Activated CD4-positive, alpha-beta T cell treated with anti-CD3 and anti-CD28 coated beads, Interleukin-2, amount 10 ng/mL, durations not matched to agents 7 days and 5 days (primary cell): Measurements from ENCODE around the gene CADPS2. TPM values are rescaled to one million over a fixed set of nuclear protein-coding genes. Genes with fewer than 3 reads are reported as not detected.

ENCODE experiments used
- CTCF ChIA-PET: fragments of 350-600 bp; sonication (Branson Sonifier 250); formaldehyde crosslinking; loops from one replicate; lab custom pipeline; 2021; ENCODE audit warnings: antibody characterized with exemption; lab: Charles Lee
- POLR2A ChIA-PET: fragments of 350-600 bp; sonication (Branson Sonifier 250); formaldehyde crosslinking; loops from one replicate; lab custom pipeline; 2021; ENCODE audit warnings: antibody characterized with exemption; lab: Charles Lee
- DNase-seq: peaks from one replicate; pipeline ENCODE4 v3.0.0-alpha.2; 2020
- H3K27ac Mint-ChIP-seq: one replicate; pipeline ENCODE4 v1.8.0; 2021; ENCODE audit warnings: mild to moderate bottlenecking, moderate library complexity, mixed read lengths
- H3K27me3 Mint-ChIP-seq: one replicate; pipeline ENCODE4 v1.8.0; 2021; ENCODE audit warnings: mixed read lengths
- H3K36me3 Mint-ChIP-seq: one replicate; pipeline ENCODE4 v1.8.0; 2021; ENCODE audit warnings: low read depth, mixed read lengths
- H3K4me1 Mint-ChIP-seq: one replicate; pipeline ENCODE4 v1.8.0; 2021; ENCODE audit warnings: mixed read lengths
- H3K4me3 Mint-ChIP-seq: one replicate; pipeline ENCODE4 v1.8.0; 2021; ENCODE audit warnings: mild to moderate bottlenecking, moderate library complexity, mixed read lengths
- H3K9me3 Mint-ChIP-seq: one replicate; pipeline ENCODE4 v1.8.0; 2021; ENCODE audit warnings: mixed read lengths
- total RNA-seq, 2 experiments: library from RNA; stranded (reverse); gene quantifications; one replicate each; pipeline ENCODE4 v1.2.3, GENCODE V29; 2021

The CADPS2 gene
- total RNA-seq, 2 experiments from 2014 or later, result not detected

DNA sequence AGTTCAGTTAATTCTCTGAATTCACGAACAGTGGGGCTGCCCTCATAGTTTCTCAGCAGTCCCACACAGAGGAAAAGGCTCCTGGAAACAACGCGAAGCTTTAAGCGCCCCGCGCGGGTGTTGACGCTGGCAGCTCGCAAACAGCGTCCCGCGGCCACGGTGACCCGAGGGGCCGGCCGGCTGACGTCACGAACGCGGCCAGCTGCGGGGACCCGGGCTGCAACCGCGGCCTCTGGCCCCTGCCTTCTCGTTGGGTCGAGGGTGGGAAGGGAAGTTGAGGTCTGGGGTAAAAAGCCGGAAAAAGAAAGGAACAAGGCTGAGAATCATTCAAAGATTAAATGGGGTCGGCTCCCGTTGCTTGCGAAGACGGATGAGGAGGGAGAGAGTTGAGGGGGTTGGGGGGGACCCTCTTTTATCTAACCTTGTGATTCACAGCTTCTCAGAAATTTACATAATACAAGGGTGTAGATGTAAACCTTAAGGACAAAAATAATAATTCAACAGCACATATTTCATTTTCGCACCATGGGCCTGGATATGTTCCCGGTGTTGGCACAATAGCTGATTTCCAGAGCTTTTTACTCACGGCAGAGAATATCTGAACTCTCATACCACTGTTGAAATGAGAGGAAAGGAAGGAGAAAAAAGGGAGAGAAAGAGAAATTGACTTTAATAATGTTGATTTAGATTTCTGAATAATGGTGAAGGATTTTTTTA, 574.4 kb downstream of the CADPS2 start:
- peaks cover 76% of the 10 kb centered on the region for H3K27me3 Mint-ChIP-seq
- no peaks in the 10 kb centered on the region for H3K36me3 Mint-ChIP-seq
- POLR2A ChIA-PET, result no interaction called here
- H3K4me1 Mint-ChIP-seq, result no peaks in the 10 kb centered on the region
- no peak for DNase-seq
- CTCF ChIA-PET, result no interaction called here
- no peak overlapping the region for H3K27ac Mint-ChIP-seq
- H3K9me3 Mint-ChIP-seq, result no peaks in the 10 kb centered on the region
- no peak overlapping the region for H3K4me3 Mint-ChIP-seq

DNA sequence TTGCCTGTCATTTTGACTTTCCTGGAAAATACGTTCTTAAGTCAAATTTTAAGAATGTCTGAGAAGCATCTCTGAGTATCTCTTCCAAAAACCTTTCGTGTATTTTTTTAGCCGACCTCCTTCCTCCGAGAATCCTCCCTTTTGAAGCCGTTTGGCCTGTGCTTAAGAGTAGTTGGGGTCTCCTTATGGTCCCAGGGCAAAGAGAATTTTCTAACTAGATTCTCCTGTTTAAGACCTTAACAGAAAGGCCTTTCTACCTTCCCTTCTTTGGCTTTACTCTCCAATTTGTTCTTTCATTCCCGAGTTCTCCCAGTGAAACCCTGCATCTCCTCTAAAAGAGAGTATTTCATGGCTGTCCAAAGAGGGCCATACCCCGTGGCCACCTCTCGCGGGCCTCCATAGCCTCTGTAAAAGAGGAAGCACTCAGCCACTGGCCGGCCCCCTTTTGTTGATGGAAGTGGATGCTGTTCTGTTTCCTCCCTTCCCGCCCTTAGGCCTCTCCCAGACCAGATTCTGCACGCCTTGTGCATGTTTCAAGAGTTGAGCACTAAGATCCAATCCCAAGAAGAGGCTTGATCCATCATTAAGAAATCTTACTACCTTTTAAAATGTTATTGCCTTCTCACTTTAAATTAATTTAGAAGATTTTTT, 575.1 kb downstream of the CADPS2 start:
- no peaks in the 10 kb centered on the region for H3K4me1 Mint-ChIP-seq
- H3K27ac Mint-ChIP-seq, result no peak overlapping the region
- DNase-seq, result no peak
- ChIA-PET POLR2A (no interaction called here), CTCF (no interaction called here)
- H3K27me3 Mint-ChIP-seq, result peaks cover 77% of the 10 kb centered on the region
- no peaks in the 10 kb centered on the region for H3K9me3 Mint-ChIP-seq
- H3K4me3 Mint-ChIP-seq, result no peak overlapping the region
- H3K36me3 Mint-ChIP-seq, result no peaks in the 10 kb centered on the region

DNA sequence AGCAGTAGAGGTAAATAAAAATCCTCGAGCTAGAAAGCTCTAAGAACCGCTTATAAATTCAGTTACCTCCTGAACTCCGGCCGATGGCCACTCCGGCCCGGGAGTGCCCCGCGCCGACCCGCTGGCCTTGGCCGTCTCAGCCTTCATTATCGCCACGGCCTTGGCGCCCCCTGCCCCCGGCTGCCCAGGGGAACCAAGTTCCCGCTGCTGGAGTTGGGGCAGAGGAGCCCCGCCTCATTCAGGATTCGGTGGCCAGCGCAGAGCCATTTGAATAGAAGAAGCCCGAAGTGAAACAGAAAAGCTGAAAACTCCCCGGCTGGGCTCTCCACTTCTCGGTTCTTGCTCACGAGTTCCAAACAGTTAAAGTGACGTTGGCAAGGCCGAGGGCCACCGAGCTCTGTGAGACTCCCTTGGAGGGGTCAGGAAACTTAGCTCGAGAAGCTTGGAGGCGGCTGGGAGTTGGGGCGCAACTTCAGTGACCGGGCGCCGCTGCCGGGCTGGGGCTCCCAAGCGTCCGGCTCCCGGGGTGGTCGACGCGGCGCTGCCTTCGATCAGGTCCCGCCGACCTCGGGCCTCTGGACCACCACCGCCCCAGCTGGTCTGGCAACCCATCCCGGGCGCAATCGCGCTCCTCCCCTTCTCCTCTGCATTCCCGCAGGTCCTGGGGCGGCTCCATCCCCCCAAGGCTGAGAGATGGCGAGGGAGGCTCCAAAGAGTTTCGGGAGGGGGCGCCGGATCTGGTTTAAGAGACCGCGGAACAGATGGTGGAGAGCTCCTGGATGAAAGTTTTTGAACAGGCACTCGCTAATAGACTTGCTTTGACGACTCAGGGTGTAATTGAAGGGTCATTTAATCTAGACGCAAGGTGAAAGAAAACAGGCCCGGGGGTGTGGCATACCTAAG, 575.9 kb downstream of the CADPS2 start:
- H3K27me3 Mint-ChIP-seq, result peaks cover 77% of the 10 kb centered on the region
- no peak overlapping the region for H3K4me3 Mint-ChIP-seq
- CTCF ChIA-PET, result no interaction called here
- no peaks in the 10 kb centered on the region for H3K36me3 Mint-ChIP-seq
- H3K9me3 Mint-ChIP-seq, result no peaks in the 10 kb centered on the region
- H3K4me1 Mint-ChIP-seq, result peaks cover 3% of the 10 kb centered on the region
- DNase-seq, result no peak
- POLR2A ChIA-PET, result no interaction called here
- H3K27ac Mint-ChIP-seq, result no peak overlapping the region

GRCh38 chr7:122309421-122309820, 576.8 kb downstream of the CADPS2 start:
- Mint-ChIP-seq H3K36me3 (peaks cover 1% of the 10 kb centered on the region), H3K4me1 (peaks cover 3% of the 10 kb centered on the region), H3K27me3 (peaks cover 79% of the 10 kb centered on the region), H3K27ac (no peak overlapping the region), H3K4me3 (no peak overlapping the region), H3K9me3 (peaks cover 2% of the 10 kb centered on the region)
- ChIA-PET POLR2A (no interaction called here), CTCF (no interaction called here)
- DNase-seq, result no peak

DNA sequence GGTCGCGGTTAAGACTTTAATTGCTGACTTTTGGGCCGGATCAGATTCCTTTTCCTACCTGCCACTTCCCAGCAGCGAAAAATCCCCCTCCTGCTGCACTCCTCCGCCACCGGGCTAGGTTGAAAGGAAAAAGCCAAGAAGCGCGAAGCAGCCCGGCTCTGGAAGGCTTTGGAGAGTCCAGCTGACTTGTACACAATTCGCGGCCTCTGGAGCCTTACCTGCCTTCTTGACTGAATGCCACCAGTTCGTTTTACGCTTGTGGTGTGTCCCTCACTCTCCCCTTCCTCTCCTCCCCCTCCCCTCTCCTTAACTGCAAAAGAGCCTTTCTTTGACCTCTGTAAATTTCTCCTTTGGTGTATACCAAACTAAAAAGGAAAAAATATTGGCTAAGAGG, 579.0 kb downstream of the CADPS2 start:
- peaks cover 82% of the 10 kb centered on the region for H3K27me3 Mint-ChIP-seq
- no peak for DNase-seq
- H3K36me3 Mint-ChIP-seq, result peaks cover 3% of the 10 kb centered on the region
- H3K27ac Mint-ChIP-seq, result no peak overlapping the region
- POLR2A ChIA-PET, result no interaction called here
- H3K4me1 Mint-ChIP-seq, result peaks cover 3% of the 10 kb centered on the region
- H3K4me3 Mint-ChIP-seq, result no peak overlapping the region
- H3K9me3 Mint-ChIP-seq, result peaks cover 3% of the 10 kb centered on the region
- CTCF ChIA-PET, result no interaction called here

DNA sequence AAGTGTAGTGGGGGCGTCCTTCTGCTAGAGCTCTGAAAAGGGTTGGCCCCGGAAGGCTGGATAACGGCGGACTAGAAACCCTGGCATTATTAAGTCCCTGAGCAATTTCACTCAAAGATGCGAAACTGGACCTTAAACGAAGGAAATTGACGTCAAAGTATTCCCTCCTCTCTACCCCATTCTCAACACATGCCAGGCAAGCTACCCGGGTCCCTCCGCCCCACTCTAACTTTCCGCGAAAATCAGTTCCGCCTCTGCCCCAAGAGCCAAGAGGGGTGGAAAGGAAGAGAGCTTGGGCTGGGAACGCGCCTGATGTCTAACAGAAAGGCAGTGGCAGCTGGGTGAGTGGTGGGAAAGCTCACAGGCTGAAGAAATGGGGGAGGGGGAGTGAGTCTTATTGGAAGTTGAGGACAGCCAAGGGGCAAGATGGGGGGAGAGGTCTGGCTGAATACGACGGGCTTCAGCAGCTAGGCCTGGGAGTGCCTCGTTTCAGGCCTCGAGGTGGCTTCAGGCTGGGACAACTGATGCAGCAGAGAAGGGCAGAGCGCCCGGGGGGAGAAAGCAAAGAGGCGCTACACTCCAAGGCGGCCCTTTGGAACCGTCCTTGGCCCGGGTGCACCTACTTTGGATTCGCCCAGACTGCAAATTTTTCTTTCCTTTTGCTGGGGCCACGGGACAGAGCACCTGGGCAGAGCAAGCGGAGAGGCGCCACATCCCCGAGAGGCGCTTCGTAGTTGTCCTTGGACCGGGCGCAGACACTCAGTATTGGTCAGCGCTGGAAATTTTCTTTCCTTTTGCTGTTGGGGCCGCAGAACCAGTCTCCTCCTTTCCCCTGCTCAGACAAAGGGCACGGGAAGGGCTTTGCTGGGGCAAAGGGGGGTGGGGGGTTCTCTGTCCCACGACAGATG, 579.7 kb downstream of the CADPS2 start:
- peaks cover 3% of the 10 kb centered on the region for H3K36me3 Mint-ChIP-seq
- POLR2A ChIA-PET, result interaction anchor here (0.6 kb wide), 1 partner anchor 107 kb away, joined by 4 read pairs; no protein-coding TSS in a partner anchor

GRCh38 chr7:122305475-122306319, 580.6 kb downstream of the CADPS2 start:
- CTCF ChIA-PET, result interaction anchor here (0.7 kb wide), 1 partner anchor 12 kb away, joined by 5 read pairs; no protein-coding TSS in a partner anchor
- Mint-ChIP-seq H3K27ac (no peak overlapping the region), H3K36me3 (peaks cover 3% of the 10 kb centered on the region), H3K4me1 (peaks cover 3% of the 10 kb centered on the region), H3K4me3 (peak overlapping the region; percentile 7), H3K9me3 (peaks cover 3% of the 10 kb centered on the region), H3K27me3 (peaks cover 82% of the 10 kb centered on the region)
- DNase-seq, result no peak
- POLR2A ChIA-PET, result interaction anchor here (0.6 kb wide), 1 partner anchor 106 kb away, joined by 4 read pairs; no protein-coding TSS in a partner anchor

More for the DNA sequence above, 579.7 kb downstream of the CADPS2 start:
- Mint-ChIP-seq H3K27ac (peak overlapping the region; percentile 54), H3K4me3 (no peak overlapping the region), H3K27me3 (peaks cover 81% of the 10 kb centered on the region), H3K9me3 (peaks cover 3% of the 10 kb centered on the region), H3K4me1 (peaks cover 3% of the 10 kb centered on the region)
- CTCF ChIA-PET, result interaction anchor here (0.7 kb wide), 1 partner anchor 11 kb away, joined by 5 read pairs; no protein-coding TSS in a partner anchor
- no peak for DNase-seq

GRCh38 chr7:122304996-122305421, 581.3 kb downstream of the CADPS2 start:
- POLR2A ChIA-PET, result no interaction called here
- Mint-ChIP-seq H3K9me3 (peaks cover 3% of the 10 kb centered on the region), H3K27me3 (peaks cover 85% of the 10 kb centered on the region), H3K27ac (no peak overlapping the region), H3K4me1 (peaks cover 3% of the 10 kb centered on the region), H3K4me3 (no peak overlapping the region), H3K36me3 (peaks cover 3% of the 10 kb centered on the region)
- CTCF ChIA-PET, result no interaction called here
- no peak for DNase-seq

DNA sequence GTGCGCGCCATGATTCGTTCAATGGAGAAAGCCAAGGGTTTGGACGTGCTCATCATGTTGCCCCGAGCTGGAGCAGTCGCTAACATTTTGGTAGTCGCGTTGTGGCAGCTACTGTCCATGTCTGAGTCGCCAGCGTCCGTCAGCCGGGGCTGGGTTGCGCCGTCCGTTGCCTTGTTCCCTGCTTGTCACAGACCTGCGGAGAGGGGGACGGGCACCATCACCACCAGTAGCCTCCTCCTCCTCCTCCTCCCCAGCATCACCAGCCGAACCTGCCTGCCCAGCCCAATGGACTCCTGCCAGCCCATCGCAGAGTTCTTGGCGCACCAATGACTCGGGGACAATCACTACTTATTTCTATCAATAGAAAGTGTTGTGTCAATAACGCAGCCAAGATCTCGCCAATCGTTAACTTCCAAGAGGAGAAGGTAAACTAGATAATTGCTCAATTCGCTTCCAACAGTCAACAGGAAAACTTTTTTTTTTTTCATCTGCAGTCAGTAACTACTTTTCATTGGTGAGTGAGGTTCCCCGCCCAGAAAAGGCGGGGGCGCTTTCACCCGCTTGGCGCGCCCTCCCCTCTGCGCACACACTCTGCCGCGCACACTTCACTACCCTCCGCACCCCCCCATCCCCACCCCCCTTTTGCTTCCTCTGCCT, 581.8 kb downstream of the CADPS2 start, which contains the start of gene FEZF1:
FEZF1 (minus strand) TSS at position 432 of the 657 bp plus-strand sequence; CDS start at position 119, 313 bp downstream.
- Mint-ChIP-seq H3K36me3 (peaks cover 3% of the 10 kb centered on the region), H3K9me3 (peaks cover 3% of the 10 kb centered on the region), H3K27ac (peak within 1 kb of the TSS; percentile 46), H3K27me3 (peaks cover 85% of the 10 kb centered on the region), H3K4me3 (peak within 1 kb of the TSS; percentile 7), H3K4me1 (peaks cover 3% of the 10 kb centered on the region)
- ChIA-PET POLR2A (no interaction called here), CTCF (no interaction called here)
- no peak for DNase-seq

- no peak overlapping the region for H3K4me3 Mint-ChIP-seq
- CTCF ChIA-PET, result no interaction called here
Observed at GRCh38 chr7:122303531-122304318, 582.5 kb downstream of the CADPS2 start.

More at GRCh38 chr7:122303531-122304318, 582.5 kb downstream of the CADPS2 start:
- H3K4me1 Mint-ChIP-seq, result peaks cover 3% of the 10 kb centered on the region
- POLR2A ChIA-PET, result no interaction called here
- peaks cover 5% of the 10 kb centered on the region for H3K36me3 Mint-ChIP-seq
- DNase-seq, result no peak
- peaks cover 3% of the 10 kb centered on the region for H3K9me3 Mint-ChIP-seq
- H3K27ac Mint-ChIP-seq, result no peak overlapping the region
- peaks cover 85% of the 10 kb centered on the region for H3K27me3 Mint-ChIP-seq
